HG03354 (cell line): ENCODE data around the gene DBNL.
"Not testable (repeated sequence)": the region's sequence is repeated elsewhere in the genome, so short reads cannot be mapped to it uniquely, and the experiment has no call there.

Experiments
- ATAC-seq: cut with Tn5 transposase; IDR thresholded peaks from one replicate; pipeline ENCODE4 v1.9.1; 2021; ENCODE audit warnings: mild to moderate bottlenecking; ENCODE audit not compliant: unreplicated experiment, poor library complexity, severe bottlenecking

Gene DBNL

DNA sequence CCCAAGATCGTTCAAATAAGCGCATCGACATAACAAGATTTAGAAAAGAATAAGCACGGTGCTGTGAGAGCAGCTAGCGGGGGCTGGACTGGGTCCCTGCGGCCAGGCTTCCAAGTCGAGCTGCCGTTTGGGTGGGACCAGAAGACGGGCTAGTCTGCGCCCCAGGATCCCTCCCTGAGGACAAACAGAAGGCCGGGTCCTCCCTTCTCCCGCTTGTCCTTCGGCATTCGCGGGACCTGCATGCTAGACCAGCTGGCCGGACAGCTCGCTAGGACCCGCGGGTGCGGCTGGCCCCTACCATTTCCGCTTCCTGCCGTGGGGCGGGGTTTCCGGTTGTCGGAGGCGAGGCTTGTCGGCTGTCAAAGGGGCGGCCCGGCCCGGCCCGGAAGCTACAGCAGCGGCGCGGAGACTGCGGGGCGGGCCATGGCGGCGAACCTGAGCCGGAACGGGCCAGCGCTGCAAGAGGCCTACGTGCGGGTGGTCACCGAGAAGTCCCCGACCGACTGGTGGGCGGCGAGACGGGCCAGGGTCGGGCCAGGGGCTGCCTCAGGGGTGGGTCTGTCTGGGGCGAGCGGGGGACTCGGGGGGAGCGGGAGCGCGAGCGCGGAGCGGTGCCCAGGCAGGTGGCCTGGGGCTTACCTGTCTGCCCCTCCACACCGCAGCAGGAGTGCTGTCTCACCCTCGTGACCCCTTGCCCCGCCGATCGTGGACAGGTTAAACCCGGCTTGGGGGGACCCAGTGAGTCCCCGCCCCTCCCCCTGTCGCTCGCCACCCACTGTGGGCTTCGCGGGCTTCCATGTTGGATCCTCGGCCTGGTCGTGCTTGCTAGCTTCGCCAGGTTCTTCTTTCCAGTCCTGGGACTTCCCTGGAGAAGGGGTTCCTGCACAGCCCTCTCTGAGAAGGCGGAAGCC lies at the start of gene DBNL:
TSS of gene DBNL (plus strand) at position 388 of the 911 bp plus-strand sequence. CDS start at position 424, 36 bp downstream.
- ATAC-seq = peak; percentile 74

DNA sequence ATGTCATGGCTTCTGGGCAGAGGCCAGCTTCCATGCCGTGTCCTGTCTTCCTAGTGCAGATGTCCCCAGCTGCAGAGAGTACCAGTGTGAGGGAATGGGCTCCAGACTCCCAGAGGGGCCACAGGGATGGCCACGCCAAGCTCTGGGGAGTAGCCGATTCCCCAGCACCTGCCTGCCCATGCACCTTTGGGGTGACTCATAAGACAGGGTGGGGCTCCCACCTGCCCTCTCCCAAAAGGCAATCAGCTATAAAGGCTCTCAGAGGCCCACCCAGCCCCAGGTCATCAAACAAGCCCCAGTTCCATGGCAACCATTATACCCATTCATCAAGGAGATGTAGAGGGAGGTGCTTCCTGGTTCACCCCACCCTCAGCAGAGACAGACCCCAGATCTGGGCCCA lies 47.0 kb upstream of the DBNL start, which contains the start of gene SPDYE1:
TSS of gene SPDYE1 (plus strand) at position 366 of the 400 bp plus-strand sequence. CDS start 2,053 bp downstream, outside the sequence.
- not testable (repeated sequence) for ATAC-seq

- ATAC-seq = not testable (repeated sequence)
These were observed 32.4 kb upstream of the DBNL start for GRCh38 chr7:44012081-44012480.

- ATAC-seq = not testable (repeated sequence)
These were observed 29.4 kb upstream of the DBNL start for GRCh38 chr7:44015090-44015489.

DNA sequence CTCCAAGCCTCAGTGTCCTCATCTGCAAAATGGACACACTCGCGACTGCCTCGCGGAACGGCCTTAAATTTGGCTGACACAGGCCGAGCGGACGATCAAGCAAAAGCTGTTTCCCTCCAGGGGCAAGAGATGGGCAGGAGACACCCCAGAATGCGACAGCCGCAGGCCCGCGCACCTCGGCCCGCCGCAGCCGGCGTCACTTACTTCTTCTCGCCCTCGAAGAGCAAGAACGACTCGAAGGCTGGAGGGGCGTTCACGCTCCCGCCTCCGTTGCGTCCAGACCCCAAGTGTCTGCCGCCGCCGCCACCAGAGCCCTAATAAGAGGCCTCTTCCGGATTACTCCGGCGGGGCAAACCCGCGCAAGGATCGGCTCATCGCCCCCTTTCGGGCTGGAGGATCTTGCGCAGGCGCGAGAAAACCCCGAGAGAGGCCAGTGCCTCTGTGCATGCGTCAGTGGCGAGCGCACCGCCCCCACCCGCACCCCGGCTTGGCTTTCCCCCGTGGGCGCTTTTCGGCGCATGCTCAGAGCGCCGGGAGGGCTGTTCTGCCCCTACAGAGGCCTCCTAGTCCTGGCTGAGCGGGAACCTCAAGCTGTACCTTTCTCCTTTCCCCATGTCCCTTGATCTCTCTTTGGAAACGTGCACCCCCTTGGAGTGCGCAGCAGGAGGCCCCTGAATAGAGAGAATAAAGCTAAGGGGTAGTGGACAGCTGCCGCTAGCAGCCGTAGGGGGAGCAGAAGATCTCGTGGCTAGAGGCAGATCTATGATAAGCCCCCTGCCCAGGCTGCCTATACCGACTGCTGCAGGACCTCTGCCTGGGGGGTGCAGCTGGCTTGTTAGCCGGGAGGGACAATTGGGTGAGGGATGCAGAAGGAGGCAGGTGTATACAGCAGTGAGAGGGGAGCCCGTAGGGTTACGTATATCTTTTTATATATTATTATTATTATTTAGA lies 25.4 kb upstream of the DBNL start:
- peak; percentile 93 for ATAC-seq

- not testable (repeated sequence) for ATAC-seq
These were observed 24.7 kb upstream of the DBNL start for GRCh38 chr7:44019825-44020224.

DNA sequence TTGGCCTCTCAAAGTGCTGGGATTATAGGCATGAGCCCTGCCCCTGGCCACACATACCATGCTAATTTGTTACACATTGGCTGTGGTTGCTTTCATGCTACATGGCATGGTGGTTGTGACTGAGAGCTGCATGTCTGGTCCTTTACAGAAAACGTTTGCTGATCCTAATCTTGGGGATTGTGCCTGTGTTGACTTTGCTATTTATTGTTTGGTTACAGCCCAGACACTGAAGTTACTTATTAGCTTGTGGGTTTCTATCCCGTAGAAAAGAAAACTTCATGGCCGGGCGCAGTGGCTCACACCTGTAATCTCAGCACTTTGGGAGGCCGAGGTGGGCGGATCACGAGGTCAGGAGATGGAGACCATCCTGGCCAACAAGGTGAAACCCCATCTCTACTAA lies 22.4 kb upstream of the DBNL start:
- ATAC-seq = not testable (repeated sequence)

DNA sequence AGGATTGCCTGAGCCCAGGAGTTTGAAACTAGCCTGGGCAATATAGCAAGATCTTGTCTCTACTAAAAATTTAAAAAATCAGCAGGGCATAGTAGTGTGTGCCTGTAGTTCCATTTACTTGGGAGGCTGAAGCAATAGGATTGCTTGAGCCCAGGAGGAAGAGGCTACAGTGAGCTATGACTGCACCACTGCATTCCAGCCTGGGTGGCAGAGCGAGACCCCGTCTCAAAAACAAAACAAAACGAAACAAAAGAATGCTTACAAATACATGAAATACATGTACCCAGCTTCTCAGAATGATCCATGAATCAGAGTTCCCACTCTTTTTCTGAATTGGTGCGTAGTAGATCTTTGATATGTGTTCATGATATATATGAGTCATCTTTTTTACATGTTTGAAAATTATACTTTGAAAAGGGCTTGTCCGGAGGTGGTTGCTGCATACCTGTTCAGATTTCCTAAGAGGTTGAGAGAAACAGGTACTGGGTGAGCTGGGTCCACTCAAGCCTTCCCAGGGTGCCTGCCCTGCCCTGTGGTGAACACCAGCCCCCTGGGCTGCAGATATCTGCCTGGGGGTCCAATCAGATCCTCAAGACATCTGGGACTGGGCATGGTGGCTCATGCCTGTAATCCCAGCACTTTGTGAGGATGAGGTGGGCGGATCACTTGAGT lies 21.6 kb upstream of the DBNL start:
- ATAC-seq = not testable (repeated sequence)

DNA sequence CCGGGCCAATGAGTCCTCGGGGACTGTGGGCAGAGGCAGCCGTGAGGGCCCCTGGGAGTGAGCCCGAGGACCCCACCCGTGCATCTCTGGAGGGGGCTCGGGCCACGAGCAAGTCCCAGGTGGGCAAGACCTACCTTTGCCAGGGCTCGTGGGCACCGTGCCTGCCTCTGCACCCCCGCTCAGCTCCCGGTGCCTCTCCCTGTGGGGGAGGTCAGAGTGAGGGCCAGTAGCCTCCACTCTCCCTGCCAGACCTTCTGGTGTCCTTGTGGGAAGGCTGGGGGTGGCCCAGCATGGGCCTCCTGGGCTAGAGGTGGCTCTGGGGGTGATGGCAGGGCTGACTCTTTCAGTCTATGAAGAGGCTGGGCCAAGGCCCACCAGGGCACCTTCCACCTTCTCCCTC lies 15.1 kb upstream of the DBNL start:
- not testable (repeated sequence) for ATAC-seq

DNA sequence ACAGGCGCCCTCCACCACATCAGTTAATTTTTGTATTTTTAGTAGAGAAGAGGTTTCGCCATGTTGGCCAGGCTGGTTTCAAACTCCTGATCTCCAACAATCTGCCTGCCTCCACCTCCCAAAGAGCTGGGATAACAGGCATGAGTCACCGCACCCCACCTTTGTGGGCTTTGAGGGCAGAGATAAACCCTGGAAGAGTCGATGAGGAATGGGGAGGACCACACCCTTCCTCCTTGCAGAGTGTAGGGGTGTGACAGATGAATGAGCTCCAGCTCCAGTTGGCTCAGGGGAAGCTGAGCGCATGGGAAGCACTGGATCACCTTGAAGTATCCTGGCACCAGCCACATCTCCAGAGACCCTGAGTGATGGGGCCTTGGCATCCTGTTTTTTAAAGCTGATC lies 14.5 kb upstream of the DBNL start:
- not testable (repeated sequence) for ATAC-seq

DNA sequence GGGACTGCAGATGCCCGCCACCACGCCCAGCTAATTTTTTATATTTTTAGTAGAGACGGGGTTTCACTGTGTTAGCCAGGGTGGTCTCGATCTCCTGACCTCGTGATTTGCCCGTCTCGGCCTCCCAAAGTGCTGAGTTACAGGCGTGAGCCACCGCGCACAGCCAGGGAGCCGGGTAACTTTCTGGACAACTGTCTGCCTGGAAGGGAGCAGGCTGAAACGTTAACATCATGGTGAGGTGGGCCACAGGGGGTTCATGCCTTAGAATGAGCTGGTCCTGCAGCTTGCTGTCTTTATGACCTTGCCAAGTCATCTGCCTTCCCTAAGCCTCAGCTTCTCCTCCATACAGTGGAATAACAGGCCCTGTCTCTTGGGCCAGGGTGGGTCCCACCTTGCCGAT lies 13.2 kb upstream of the DBNL start:
- not testable (repeated sequence) for ATAC-seq

DNA sequence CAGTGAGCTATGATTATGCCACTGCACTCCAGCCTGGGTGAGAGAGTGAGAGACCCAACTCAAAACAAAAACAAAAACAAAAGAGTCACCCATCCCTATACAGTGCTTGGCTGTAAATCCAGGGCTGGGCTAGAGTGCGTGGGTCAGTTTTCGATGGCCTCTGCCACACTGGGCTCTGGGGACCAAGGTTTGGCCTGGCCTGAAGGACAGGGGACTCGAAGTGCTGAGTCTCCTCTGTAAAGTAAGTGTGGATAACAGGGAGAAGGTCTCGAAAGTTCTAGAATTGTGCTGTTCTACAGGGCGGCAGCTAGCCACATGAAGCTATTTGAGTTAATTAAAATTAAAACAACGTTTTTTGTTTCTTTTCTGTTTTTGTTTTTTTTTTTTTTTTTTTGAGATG lies 12.5 kb upstream of the DBNL start:
- ATAC-seq = not testable (repeated sequence)

GRCh38 chr7:44033971-44034844 lies 10.3 kb upstream of the DBNL start:
- ATAC-seq = not testable (repeated sequence)

GRCh38 chr7:44036364-44036763 lies 8.1 kb upstream of the DBNL start:
- not testable (repeated sequence) for ATAC-seq

GRCh38 chr7:44037951-44038350 lies 6.6 kb upstream of the DBNL start:
- ATAC-seq = not testable (repeated sequence)

DNA sequence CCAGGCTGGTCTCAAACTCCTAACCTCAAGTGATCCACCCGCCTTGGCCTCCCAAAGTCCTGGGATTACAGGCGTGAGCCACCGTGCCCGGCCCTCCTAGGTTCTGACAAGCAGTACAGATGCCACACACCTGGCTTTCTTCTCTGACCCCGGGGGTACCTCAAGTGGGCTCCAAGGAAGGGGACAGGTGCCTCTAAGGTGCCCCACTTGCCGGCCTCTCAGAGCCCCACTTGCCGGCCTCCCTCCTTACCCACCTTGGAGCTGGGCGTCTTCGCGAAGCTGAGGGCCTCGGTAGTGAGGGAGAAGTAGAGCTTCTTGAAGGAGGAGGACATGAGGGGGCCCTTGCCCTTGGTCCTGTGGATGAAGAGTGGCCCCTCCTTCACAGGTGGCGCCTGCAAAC lies 5.9 kb upstream of the DBNL start:
- ATAC-seq = not testable (repeated sequence)

GRCh38 chr7:44038961-44039558 lies 5.4 kb upstream of the DBNL start:
- peak; percentile 71 for ATAC-seq

DNA sequence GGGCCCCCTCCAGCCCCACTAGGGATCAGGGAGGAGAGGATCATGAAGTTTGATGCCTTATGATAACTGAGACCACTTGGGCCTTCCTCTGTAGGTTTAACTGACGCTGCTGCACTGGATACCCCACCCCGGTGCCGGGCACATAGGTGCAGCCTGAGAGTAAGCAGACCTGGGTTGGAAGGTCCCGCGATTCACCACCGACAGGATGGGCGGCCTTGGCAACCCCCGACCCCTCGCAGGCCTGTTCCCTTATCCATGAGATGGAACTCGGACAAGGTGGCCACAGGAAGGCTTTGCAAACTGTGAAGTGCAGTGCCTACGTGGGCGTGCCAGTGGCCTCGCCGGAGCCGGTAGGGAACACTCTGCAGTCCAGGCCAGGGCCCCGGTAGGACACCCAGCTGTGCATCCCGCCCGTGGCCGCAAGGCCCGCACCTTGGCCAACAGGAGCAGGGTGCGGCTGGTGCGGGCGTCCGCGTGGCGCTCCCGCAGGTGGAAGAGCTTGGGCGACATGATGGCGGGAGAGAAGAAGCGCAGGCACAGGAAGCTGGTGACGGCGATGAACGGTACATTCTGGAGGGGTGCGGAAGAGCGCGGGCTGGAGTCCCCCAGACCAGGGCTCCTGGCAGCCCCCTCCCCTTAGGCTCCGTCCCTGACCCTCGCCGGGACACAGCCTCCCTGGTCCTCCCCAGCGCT lies 4.6 kb upstream of the DBNL start:
- peak; percentile 12 for ATAC-seq
